ENCODE data around the gene MYO1A.

MYO1A gene

GRCh38 chr12:56998981-56999380 is 50.9 kb downstream of the MYO1A start:
- no peaks in the 10 kb centered on the region; the same call in 1 of the 2 replicates for H3K4me1 ChIP-seq (ENCODE audit: control insufficient read depth, insufficient read depth, low read length)
- peaks cover 67% of the 10 kb centered on the region for H3K36me3 ChIP-seq (ENCODE audit: control insufficient read depth, insufficient read depth, low read length)
- H3K4me3 ChIP-seq (ENCODE audit: low read depth, low read length): no peak overlapping the region
- H3K27me3 ChIP-seq (ENCODE audit: control insufficient read depth, insufficient read depth, low read length): no peaks in the 10 kb centered on the region
- no peak overlapping the region for H3K9ac ChIP-seq (ENCODE audit: low read length)
- H3K27ac ChIP-seq (ENCODE audit: low read depth, low read length): no peak overlapping the region
- no peaks in the 10 kb centered on the region for H3K9me3 ChIP-seq (ENCODE audit: control insufficient read depth, insufficient read depth, low read depth, low read length)

GRCh38 chr12:56998316-56998715 is 51.6 kb downstream of the MYO1A start:
- H3K4me1 ChIP-seq (ENCODE audit: control insufficient read depth, insufficient read depth, low read length): no peaks in the 10 kb centered on the region; the same call in 1 of the 2 replicates
- no peak overlapping the region for H3K4me3 ChIP-seq (ENCODE audit: low read depth, low read length)
- H3K27me3 ChIP-seq (ENCODE audit: control insufficient read depth, insufficient read depth, low read length): no peaks in the 10 kb centered on the region
- no peak overlapping the region for H3K9ac ChIP-seq (ENCODE audit: low read length)
- H3K27ac ChIP-seq (ENCODE audit: low read depth, low read length): no peak overlapping the region
- no peaks in the 10 kb centered on the region for H3K9me3 ChIP-seq (ENCODE audit: control insufficient read depth, insufficient read depth, low read depth, low read length)
- H3K36me3 ChIP-seq (ENCODE audit: control insufficient read depth, insufficient read depth, low read length): peaks cover 60% of the 10 kb centered on the region

GRCh38 chr12:56996793-56997545 is 53.0 kb downstream of the MYO1A start:
- Histone ChIP-seq H3K27me3 (ENCODE audit: control insufficient read depth, insufficient read depth, low read length) (no peaks in the 10 kb centered on the region), H3K36me3 (ENCODE audit: control insufficient read depth, insufficient read depth, low read length) (peaks cover 47% of the 10 kb centered on the region), H3K4me3 (ENCODE audit: low read depth, low read length) (no peak overlapping the region), H3K9ac (ENCODE audit: low read length) (no peak overlapping the region), H3K4me1 (ENCODE audit: control insufficient read depth, insufficient read depth, low read length) (peaks cover under 1% of the 10 kb centered on the region; the same call in 1 of the 2 replicates), H3K9me3 (ENCODE audit: control insufficient read depth, insufficient read depth, low read depth, low read length) (no peaks in the 10 kb centered on the region), H3K27ac (ENCODE audit: low read depth, low read length) (no peak overlapping the region)

GRCh38 chr12:56995930-56996496 is 53.9 kb downstream of the MYO1A start:
- Histone ChIP-seq H3K27me3 (ENCODE audit: control insufficient read depth, insufficient read depth, low read length) (no peaks in the 10 kb centered on the region), H3K9ac (ENCODE audit: low read length) (no peak overlapping the region), H3K4me3 (ENCODE audit: low read depth, low read length) (no peak overlapping the region)

GRCh38 chr12:56995201-56995929 is 54.6 kb downstream of the MYO1A start:
- H3K9me3 ChIP-seq (ENCODE audit: control insufficient read depth, insufficient read depth, low read depth, low read length): no peaks in the 10 kb centered on the region
- H3K4me3 ChIP-seq (ENCODE audit: low read depth, low read length): no peak overlapping the region
- H3K27ac ChIP-seq (ENCODE audit: low read depth, low read length): no peak overlapping the region
- H3K4me1 ChIP-seq (ENCODE audit: control insufficient read depth, insufficient read depth, low read length): peaks cover 5% of the 10 kb centered on the region; the same call in 1 of the 2 replicates
- no peaks in the 10 kb centered on the region for H3K27me3 ChIP-seq (ENCODE audit: control insufficient read depth, insufficient read depth, low read length)
- H3K36me3 ChIP-seq (ENCODE audit: control insufficient read depth, insufficient read depth, low read length): peaks cover 32% of the 10 kb centered on the region
- H3K9ac ChIP-seq (ENCODE audit: low read length): no peak overlapping the region

More at GRCh38 chr12:56995930-56996496, 53.9 kb downstream of the MYO1A start:
- no peaks in the 10 kb centered on the region for H3K9me3 ChIP-seq (ENCODE audit: control insufficient read depth, insufficient read depth, low read depth, low read length)
- H3K36me3 ChIP-seq (ENCODE audit: control insufficient read depth, insufficient read depth, low read length): peaks cover 38% of the 10 kb centered on the region
- no peak overlapping the region for H3K27ac ChIP-seq (ENCODE audit: low read depth, low read length)
- peaks cover 5% of the 10 kb centered on the region; the same call in 1 of the 2 replicates for H3K4me1 ChIP-seq (ENCODE audit: control insufficient read depth, insufficient read depth, low read length)

GRCh38 chr12:56994231-56994746 is 55.6 kb downstream of the MYO1A start:
- Histone ChIP-seq H3K4me3 (ENCODE audit: low read depth, low read length) (no peak overlapping the region), H3K27me3 (ENCODE audit: control insufficient read depth, insufficient read depth, low read length) (no peaks in the 10 kb centered on the region), H3K36me3 (ENCODE audit: control insufficient read depth, insufficient read depth, low read length) (peaks cover 21% of the 10 kb centered on the region), H3K4me1 (ENCODE audit: control insufficient read depth, insufficient read depth, low read length) (peaks cover 5% of the 10 kb centered on the region; the same call in 1 of the 2 replicates), H3K9me3 (ENCODE audit: control insufficient read depth, insufficient read depth, low read depth, low read length) (no peaks in the 10 kb centered on the region), H3K9ac (ENCODE audit: low read length) (no peak overlapping the region), H3K27ac (ENCODE audit: low read depth, low read length) (no peak overlapping the region)

- Histone ChIP-seq H3K36me3 (ENCODE audit: control insufficient read depth, insufficient read depth, low read length) (peaks cover 16% of the 10 kb centered on the region), H3K4me1 (ENCODE audit: control insufficient read depth, insufficient read depth, low read length) (peaks cover 12% of the 10 kb centered on the region), H3K4me3 (ENCODE audit: low read depth, low read length) (no peak overlapping the region), H3K9me3 (ENCODE audit: control insufficient read depth, insufficient read depth, low read depth, low read length) (no peaks in the 10 kb centered on the region), H3K27ac (ENCODE audit: low read depth, low read length) (no peak overlapping the region), H3K9ac (ENCODE audit: low read length) (no peak overlapping the region), H3K27me3 (ENCODE audit: control insufficient read depth, insufficient read depth, low read length) (no peaks in the 10 kb centered on the region)
Observed at GRCh38 chr12:56993346-56993745, 56.6 kb downstream of the MYO1A start.

- Histone ChIP-seq H3K27ac (ENCODE audit: low read depth, low read length) (no peak overlapping the region), H3K9me3 (ENCODE audit: control insufficient read depth, insufficient read depth, low read depth, low read length) (no peaks in the 10 kb centered on the region), H3K9ac (ENCODE audit: low read length) (no peak overlapping the region), H3K4me1 (ENCODE audit: control insufficient read depth, insufficient read depth, low read length) (peaks cover 22% of the 10 kb centered on the region), H3K36me3 (ENCODE audit: control insufficient read depth, insufficient read depth, low read length) (peaks cover 7% of the 10 kb centered on the region; the same call in 1 of the 2 replicates), H3K27me3 (ENCODE audit: control insufficient read depth, insufficient read depth, low read length) (no peaks in the 10 kb centered on the region), H3K4me3 (ENCODE audit: low read depth, low read length) (no peak overlapping the region)
Observed at GRCh38 chr12:56991319-56992246, 58.3 kb downstream of the MYO1A start.

- peaks cover 26% of the 10 kb centered on the region for H3K4me1 ChIP-seq (ENCODE audit: control insufficient read depth, insufficient read depth, low read length)
- H3K9me3 ChIP-seq (ENCODE audit: control insufficient read depth, insufficient read depth, low read depth, low read length): no peaks in the 10 kb centered on the region
- H3K9ac ChIP-seq (ENCODE audit: low read length): no peak overlapping the region
- no peak overlapping the region for H3K27ac ChIP-seq (ENCODE audit: low read depth, low read length)
- H3K36me3 ChIP-seq (ENCODE audit: control insufficient read depth, insufficient read depth, low read length): peaks cover 7% of the 10 kb centered on the region; the same call in 1 of the 2 replicates
- no peak overlapping the region for H3K4me3 ChIP-seq (ENCODE audit: low read depth, low read length)
- H3K27me3 ChIP-seq (ENCODE audit: control insufficient read depth, insufficient read depth, low read length): no peaks in the 10 kb centered on the region
Observed at GRCh38 chr12:56990648-56991318, 59.1 kb downstream of the MYO1A start.

Data from HUES6 (cell line).